ENCODE results near the gene ZSWIM7.
A peak's percentile ranks its signal among the peaks of the same experiment; 100 is the strongest.
"Not testable (repeated sequence)": the region's sequence is repeated elsewhere in the genome, so short reads cannot be mapped to it uniquely, and the experiment has no call there.

ZSWIM7 gene

GRCh38 chr17:15999974-16000827, 697 bp upstream of the ZSWIM7 start:
- no peak for DNase-seq
- Histone ChIP-seq H3K4me1 (ENCODE audit: control insufficient read depth, insufficient read depth, low read length, poor library complexity, severe bottlenecking) (peaks cover 17% of the 10 kb centered on the region), H3K27ac (ENCODE audit: insufficient read depth, low read length, poor library complexity, severe bottlenecking) (peak overlapping the region; percentile 79), H3K27me3 (replicated peaks; ENCODE audit: control insufficient read depth, insufficient read depth, low read length, poor library complexity, severe bottlenecking) (no peaks in the 10 kb centered on the region), H3K4me3 (ENCODE audit: insufficient read depth, low read depth, low read length, poor library complexity, severe bottlenecking) (peak overlapping the region; percentile 70), H3K9me3 (ENCODE audit: control insufficient read depth, low read length) (no peaks in the 10 kb centered on the region), H3K36me3 (ENCODE audit: control insufficient read depth, insufficient read depth, low read length) (peaks cover 28% of the 10 kb centered on the region)

- H3K27ac ChIP-seq (ENCODE audit: insufficient read depth, low read length, poor library complexity, severe bottlenecking): no peak overlapping the region
Observed at GRCh38 chr17:15998031-15998562, 1.4 kb downstream of the ZSWIM7 start.

GRCh38 chr17:15996322-15996721, 3.2 kb downstream of the ZSWIM7 start:
- peaks cover 10% of the 10 kb centered on the region for H3K4me1 ChIP-seq (ENCODE audit: control insufficient read depth, insufficient read depth, low read length, poor library complexity, severe bottlenecking)

More at GRCh38 chr17:15998031-15998562, 1.4 kb downstream of the ZSWIM7 start:
- no peak for DNase-seq
- Histone ChIP-seq H3K27me3 (replicated peaks; ENCODE audit: control insufficient read depth, insufficient read depth, low read length, poor library complexity, severe bottlenecking) (no peaks in the 10 kb centered on the region), H3K9me3 (ENCODE audit: control insufficient read depth, low read length) (no peaks in the 10 kb centered on the region), H3K4me1 (ENCODE audit: control insufficient read depth, insufficient read depth, low read length, poor library complexity, severe bottlenecking) (peaks cover 17% of the 10 kb centered on the region), H3K4me3 (ENCODE audit: insufficient read depth, low read depth, low read length, poor library complexity, severe bottlenecking) (no peak overlapping the region), H3K36me3 (ENCODE audit: control insufficient read depth, insufficient read depth, low read length) (peaks cover 9% of the 10 kb centered on the region)

GRCh38 chr17:15981646-15982580, 17.6 kb downstream of the ZSWIM7 start:
- H3K9me3 ChIP-seq (ENCODE audit: control insufficient read depth, low read length): no peaks in the 10 kb centered on the region
- no peak for DNase-seq
- H3K4me3 ChIP-seq (ENCODE audit: insufficient read depth, low read depth, low read length, poor library complexity, severe bottlenecking): no peak overlapping the region
- no peaks in the 10 kb centered on the region for H3K4me1 ChIP-seq (ENCODE audit: control insufficient read depth, insufficient read depth, low read length, poor library complexity, severe bottlenecking)
- peaks cover 47% of the 10 kb centered on the region for H3K36me3 ChIP-seq (ENCODE audit: control insufficient read depth, insufficient read depth, low read length)
- no peak overlapping the region for H3K27ac ChIP-seq (ENCODE audit: insufficient read depth, low read length, poor library complexity, severe bottlenecking)
- no peaks in the 10 kb centered on the region for H3K27me3 ChIP-seq (replicated peaks; ENCODE audit: control insufficient read depth, insufficient read depth, low read length, poor library complexity, severe bottlenecking)

More at GRCh38 chr17:15996322-15996721, 3.2 kb downstream of the ZSWIM7 start:
- no peak overlapping the region for H3K4me3 ChIP-seq (ENCODE audit: insufficient read depth, low read depth, low read length, poor library complexity, severe bottlenecking)
- no peak overlapping the region for H3K27ac ChIP-seq (ENCODE audit: insufficient read depth, low read length, poor library complexity, severe bottlenecking)
- no peak for DNase-seq
- H3K27me3 ChIP-seq (replicated peaks; ENCODE audit: control insufficient read depth, insufficient read depth, low read length, poor library complexity, severe bottlenecking): no peaks in the 10 kb centered on the region
- H3K9me3 ChIP-seq (ENCODE audit: control insufficient read depth, low read length): no peaks in the 10 kb centered on the region
- H3K36me3 ChIP-seq (ENCODE audit: control insufficient read depth, insufficient read depth, low read length): no peaks in the 10 kb centered on the region

- H3K27me3 ChIP-seq (replicated peaks; ENCODE audit: control insufficient read depth, insufficient read depth, low read length, poor library complexity, severe bottlenecking): no peaks in the 10 kb centered on the region
- H3K9me3 ChIP-seq (ENCODE audit: control insufficient read depth, low read length): no peaks in the 10 kb centered on the region
- peaks cover 48% of the 10 kb centered on the region for H3K36me3 ChIP-seq (ENCODE audit: control insufficient read depth, insufficient read depth, low read length)
- no peak overlapping the region for H3K4me3 ChIP-seq (ENCODE audit: insufficient read depth, low read depth, low read length, poor library complexity, severe bottlenecking)
- no peaks in the 10 kb centered on the region for H3K4me1 ChIP-seq (ENCODE audit: control insufficient read depth, insufficient read depth, low read length, poor library complexity, severe bottlenecking)
- no peak overlapping the region for H3K27ac ChIP-seq (ENCODE audit: insufficient read depth, low read length, poor library complexity, severe bottlenecking)
- DNase-seq: no peak
Observed at GRCh38 chr17:15981208-15981607, 18.3 kb downstream of the ZSWIM7 start.

GRCh38 chr17:15979013-15979412, 20.5 kb downstream of the ZSWIM7 start:
- peaks cover 35% of the 10 kb centered on the region for H3K36me3 ChIP-seq (ENCODE audit: control insufficient read depth, insufficient read depth, low read length)
- not testable (repeated sequence) for H3K27me3 ChIP-seq (replicated peaks; ENCODE audit: control insufficient read depth, insufficient read depth, low read length, poor library complexity, severe bottlenecking); H3K27ac ChIP-seq (ENCODE audit: insufficient read depth, low read length, poor library complexity, severe bottlenecking); DNase-seq; H3K9me3 ChIP-seq (ENCODE audit: control insufficient read depth, low read length); H3K4me3 ChIP-seq (ENCODE audit: insufficient read depth, low read depth, low read length, poor library complexity, severe bottlenecking); H3K4me1 ChIP-seq (ENCODE audit: control insufficient read depth, insufficient read depth, low read length, poor library complexity, severe bottlenecking)

GRCh38 chr17:15978606-15979005, 20.9 kb downstream of the ZSWIM7 start:
- no peaks in the 10 kb centered on the region for H3K4me1 ChIP-seq (ENCODE audit: control insufficient read depth, insufficient read depth, low read length, poor library complexity, severe bottlenecking)
- DNase-seq: no peak
- H3K27ac ChIP-seq (ENCODE audit: insufficient read depth, low read length, poor library complexity, severe bottlenecking): no peak overlapping the region
- peaks cover 31% of the 10 kb centered on the region for H3K36me3 ChIP-seq (ENCODE audit: control insufficient read depth, insufficient read depth, low read length)
- no peaks in the 10 kb centered on the region for H3K9me3 ChIP-seq (ENCODE audit: control insufficient read depth, low read length)
- no peaks in the 10 kb centered on the region for H3K27me3 ChIP-seq (replicated peaks; ENCODE audit: control insufficient read depth, insufficient read depth, low read length, poor library complexity, severe bottlenecking)
- H3K4me3 ChIP-seq (ENCODE audit: insufficient read depth, low read depth, low read length, poor library complexity, severe bottlenecking): no peak overlapping the region

- DNase-seq: no peak
- Histone ChIP-seq H3K4me3 (ENCODE audit: insufficient read depth, low read depth, low read length, poor library complexity, severe bottlenecking) (no peak overlapping the region), H3K9me3 (ENCODE audit: control insufficient read depth, low read length) (no peaks in the 10 kb centered on the region), H3K27ac (ENCODE audit: insufficient read depth, low read length, poor library complexity, severe bottlenecking) (no peak overlapping the region), H3K27me3 (replicated peaks; ENCODE audit: control insufficient read depth, insufficient read depth, low read length, poor library complexity, severe bottlenecking) (no peaks in the 10 kb centered on the region), H3K4me1 (ENCODE audit: control insufficient read depth, insufficient read depth, low read length, poor library complexity, severe bottlenecking) (no peaks in the 10 kb centered on the region), H3K36me3 (ENCODE audit: control insufficient read depth, insufficient read depth, low read length) (peaks cover 30% of the 10 kb centered on the region)
Observed at GRCh38 chr17:15977894-15978293, 21.6 kb downstream of the ZSWIM7 start.

- no peaks in the 10 kb centered on the region for H3K9me3 ChIP-seq (ENCODE audit: control insufficient read depth, low read length)
- no peaks in the 10 kb centered on the region for H3K27me3 ChIP-seq (replicated peaks; ENCODE audit: control insufficient read depth, insufficient read depth, low read length, poor library complexity, severe bottlenecking)
- no peak overlapping the region for H3K4me3 ChIP-seq (ENCODE audit: insufficient read depth, low read depth, low read length, poor library complexity, severe bottlenecking)
- peaks cover 10% of the 10 kb centered on the region for H3K36me3 ChIP-seq (ENCODE audit: control insufficient read depth, insufficient read depth, low read length)
- no peaks in the 10 kb centered on the region for H3K4me1 ChIP-seq (ENCODE audit: control insufficient read depth, insufficient read depth, low read length, poor library complexity, severe bottlenecking)
- DNase-seq: no peak
- no peak overlapping the region for H3K27ac ChIP-seq (ENCODE audit: insufficient read depth, low read length, poor library complexity, severe bottlenecking)
Observed at GRCh38 chr17:15973834-15974233, 25.7 kb downstream of the ZSWIM7 start.
